ENCODE results near the gene PXDN. TPM values are rescaled to one million over a fixed set of nuclear protein-coding genes. Genes with fewer than 3 reads are reported as not detected.

The PXDN gene
- total and polyA plus RNA-seq, 9 donors = 36.0 to 116 (median 54.5) TPM

GRCh38 chr2:1688161-1688560, 56.2 kb downstream of the PXDN start:
- Histone ChIP-seq H3K36me3 (no peaks in the 10 kb centered on the region), H3K4me3 (no peak overlapping the region), H3K4me1 (ENCODE audit: insufficient read depth) (peaks cover 6% of the 10 kb centered on the region), H3K27me3 (no peaks in the 10 kb centered on the region), H3K9me3 (no peaks in the 10 kb centered on the region), H3K27ac (no peak overlapping the region)
- DNase-seq = no peak
- intact Hi-C loops (cut with DNase I) = no loop called here
- WGBS, 3 donors = 94 to 96% (median 96%) methylated on average over 11 of the region's 11 CpGs
- no peak for TF ChIP-seq CTCF (IDR thresholded peaks at IDR 0.05)
- TF ChIP-seq POLR2A (IDR thresholded peaks at IDR 0.05) = no peak
- TF ChIP-seq EP300 (IDR thresholded peaks at IDR 0.05) = no peak

GRCh38 chr2:1687254-1687653, 57.1 kb downstream of the PXDN start:
- Histone ChIP-seq H3K9me3 (no peaks in the 10 kb centered on the region), H3K27ac (no peak overlapping the region), H3K27me3 (no peaks in the 10 kb centered on the region), H3K4me1 (ENCODE audit: insufficient read depth) (peaks cover under 1% of the 10 kb centered on the region), H3K4me3 (no peak overlapping the region), H3K36me3 (no peaks in the 10 kb centered on the region)
- 88 to 95% (median 93%) methylated on average over 14 of the region's 14 CpGs for WGBS, 3 donors
- no peak for DNase-seq
- TF ChIP-seq CTCF (IDR thresholded peaks at IDR 0.05) = no peak
- no peak for TF ChIP-seq POLR2A (IDR thresholded peaks at IDR 0.05)
- no peak for TF ChIP-seq EP300 (IDR thresholded peaks at IDR 0.05)
- intact Hi-C loops (cut with DNase I) = no loop called here

GRCh38 chr2:1686784-1687105, 57.6 kb downstream of the PXDN start:
- no peak for DNase-seq
- TF ChIP-seq EP300 (IDR thresholded peaks at IDR 0.05) = no peak
- TF ChIP-seq POLR2A (IDR thresholded peaks at IDR 0.05) = no peak
- TF ChIP-seq CTCF (IDR thresholded peaks at IDR 0.05) = no peak
- H3K9me3 ChIP-seq = no peaks in the 10 kb centered on the region
- H3K4me1 ChIP-seq (ENCODE audit: insufficient read depth) = no peaks in the 10 kb centered on the region
- H3K36me3 ChIP-seq = no peaks in the 10 kb centered on the region
- WGBS, 3 donors = 87 to 93% (median 87%) methylated on average over 14 of the region's 14 CpGs
- H3K27me3 ChIP-seq = no peaks in the 10 kb centered on the region
- H3K27ac ChIP-seq = no peak overlapping the region
- intact Hi-C loops (cut with DNase I) = no loop called here
- H3K4me3 ChIP-seq = no peak overlapping the region

- Histone ChIP-seq H3K4me3 (no peak overlapping the region), H3K4me1 (ENCODE audit: insufficient read depth) (no peaks in the 10 kb centered on the region), H3K27ac (no peak overlapping the region), H3K27me3 (no peaks in the 10 kb centered on the region), H3K36me3 (no peaks in the 10 kb centered on the region), H3K9me3 (no peaks in the 10 kb centered on the region)
- no peak for TF ChIP-seq POLR2A (IDR thresholded peaks at IDR 0.05)
- no peak for TF ChIP-seq EP300 (IDR thresholded peaks at IDR 0.05)
- TF ChIP-seq CTCF (IDR thresholded peaks at IDR 0.05) = no peak
- WGBS, 3 donors = 83 to 89% (median 83%) methylated on average over 20 to 21 of the region's 21 CpGs
- no peak for DNase-seq
- intact Hi-C loops (cut with DNase I) = no loop called here
These were observed 58.1 kb downstream of the PXDN start for GRCh38 chr2:1685957-1686783.
